ENCODE measurements around the gene PROM2.

PROM2 gene, protein sequence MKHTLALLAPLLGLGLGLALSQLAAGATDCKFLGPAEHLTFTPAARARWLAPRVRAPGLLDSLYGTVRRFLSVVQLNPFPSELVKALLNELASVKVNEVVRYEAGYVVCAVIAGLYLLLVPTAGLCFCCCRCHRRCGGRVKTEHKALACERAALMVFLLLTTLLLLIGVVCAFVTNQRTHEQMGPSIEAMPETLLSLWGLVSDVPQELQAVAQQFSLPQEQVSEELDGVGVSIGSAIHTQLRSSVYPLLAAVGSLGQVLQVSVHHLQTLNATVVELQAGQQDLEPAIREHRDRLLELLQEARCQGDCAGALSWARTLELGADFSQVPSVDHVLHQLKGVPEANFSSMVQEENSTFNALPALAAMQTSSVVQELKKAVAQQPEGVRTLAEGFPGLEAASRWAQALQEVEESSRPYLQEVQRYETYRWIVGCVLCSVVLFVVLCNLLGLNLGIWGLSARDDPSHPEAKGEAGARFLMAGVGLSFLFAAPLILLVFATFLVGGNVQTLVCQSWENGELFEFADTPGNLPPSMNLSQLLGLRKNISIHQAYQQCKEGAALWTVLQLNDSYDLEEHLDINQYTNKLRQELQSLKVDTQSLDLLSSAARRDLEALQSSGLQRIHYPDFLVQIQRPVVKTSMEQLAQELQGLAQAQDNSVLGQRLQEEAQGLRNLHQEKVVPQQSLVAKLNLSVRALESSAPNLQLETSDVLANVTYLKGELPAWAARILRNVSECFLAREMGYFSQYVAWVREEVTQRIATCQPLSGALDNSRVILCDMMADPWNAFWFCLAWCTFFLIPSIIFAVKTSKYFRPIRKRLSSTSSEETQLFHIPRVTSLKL

DNA sequence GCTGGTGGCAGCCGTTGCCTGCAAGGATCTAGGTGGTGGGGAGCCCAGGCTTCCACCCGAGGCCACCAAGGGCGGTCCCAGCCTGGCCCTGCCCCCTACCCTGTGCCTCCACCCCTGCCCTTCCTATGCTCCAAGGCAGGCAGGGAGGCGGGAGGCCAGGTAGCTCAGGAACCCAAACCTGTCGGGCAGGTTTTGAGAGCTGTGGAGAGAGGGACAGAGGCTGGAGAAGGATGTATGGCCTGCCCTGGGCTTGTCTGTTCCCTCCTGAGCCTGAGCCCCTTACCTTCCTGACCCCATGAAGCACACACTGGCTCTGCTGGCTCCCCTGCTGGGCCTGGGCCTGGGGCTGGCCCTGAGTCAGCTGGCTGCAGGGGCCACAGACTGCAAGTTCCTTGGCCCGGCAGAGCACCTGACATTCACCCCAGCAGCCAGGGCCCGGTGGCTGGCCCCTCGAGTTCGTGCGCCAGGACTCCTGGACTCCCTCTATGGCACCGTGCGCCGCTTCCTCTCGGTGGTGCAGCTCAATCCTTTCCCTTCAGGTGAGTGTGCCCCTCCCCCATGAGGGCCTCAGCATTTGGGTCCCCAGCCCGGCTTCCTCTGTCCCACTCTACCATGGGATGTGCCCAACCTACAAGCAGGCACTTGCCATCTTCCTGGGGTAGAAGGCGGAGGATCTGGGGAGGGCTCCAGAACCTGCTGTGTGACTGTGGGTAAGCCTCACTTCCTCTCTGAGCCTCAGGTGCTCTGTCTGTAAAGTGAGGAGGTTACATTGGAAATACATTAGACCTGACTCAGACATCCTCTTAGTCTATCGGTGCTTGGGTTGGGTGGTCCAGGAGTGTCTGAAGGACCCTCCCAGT lies at the start of gene PROM2:
Gene PROM2 (plus strand): TSS at position 159 of the 860 bp plus-strand sequence. CDS start 137 bp downstream, at position 296.
- in situ Hi-C loops (cut with HindIII; ENCODE audit: low sequenced_read_pairs), result no loop called here
- DNase-seq (ENCODE audit: low read depth), result no peak
- no peak for TF ChIP-seq CTCF (IDR thresholded peaks at IDR 0.05; ENCODE audit: low read depth, low read length, missing control alignments)
- H3K4me3 ChIP-seq (ENCODE audit: low read depth, low read length), result no peak within 1 kb of the TSS

GRCh38 chr2:95225658-95226057 lies 48.6 kb upstream of the PROM2 start:
- TF ChIP-seq CTCF (IDR thresholded peaks at IDR 0.05; ENCODE audit: low read depth, low read length, missing control alignments), result no peak
- in situ Hi-C loops (cut with HindIII; ENCODE audit: low sequenced_read_pairs), result no loop called here

DNA sequence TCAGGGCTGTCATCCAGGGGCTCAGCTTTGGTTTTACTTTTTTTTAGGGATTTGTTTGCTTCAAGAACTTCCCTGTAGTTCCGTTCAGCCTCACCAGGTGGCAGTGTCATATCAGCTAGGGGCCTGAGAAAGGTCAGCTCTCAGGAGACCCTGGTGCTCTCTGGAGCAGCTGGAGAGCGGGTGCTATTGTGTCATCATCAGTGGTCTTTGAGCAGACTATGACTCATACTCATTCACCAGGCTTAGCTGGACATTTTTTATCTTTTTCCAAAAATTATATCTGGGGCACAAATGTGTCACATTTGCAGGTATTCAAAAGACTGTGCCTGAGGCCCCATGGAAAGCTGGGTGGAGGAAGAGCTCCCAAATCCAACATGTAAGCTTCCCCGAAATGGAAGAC lies 42.5 kb upstream of the PROM2 start:
- no peak overlapping the region for H3K4me3 ChIP-seq (ENCODE audit: low read depth, low read length)
- DNase-seq (ENCODE audit: low read depth), result peak; percentile 58
- in situ Hi-C loops (cut with HindIII; ENCODE audit: low sequenced_read_pairs), result no loop called here
- peak; percentile 92 for TF ChIP-seq CTCF (IDR thresholded peaks at IDR 0.05; ENCODE audit: low read depth, low read length, missing control alignments)

More at GRCh38 chr2:95225658-95226057, 48.6 kb upstream of the PROM2 start:
- H3K4me3 ChIP-seq (ENCODE audit: low read depth, low read length), result no peak overlapping the region
- no peak for DNase-seq (ENCODE audit: low read depth)

DNA sequence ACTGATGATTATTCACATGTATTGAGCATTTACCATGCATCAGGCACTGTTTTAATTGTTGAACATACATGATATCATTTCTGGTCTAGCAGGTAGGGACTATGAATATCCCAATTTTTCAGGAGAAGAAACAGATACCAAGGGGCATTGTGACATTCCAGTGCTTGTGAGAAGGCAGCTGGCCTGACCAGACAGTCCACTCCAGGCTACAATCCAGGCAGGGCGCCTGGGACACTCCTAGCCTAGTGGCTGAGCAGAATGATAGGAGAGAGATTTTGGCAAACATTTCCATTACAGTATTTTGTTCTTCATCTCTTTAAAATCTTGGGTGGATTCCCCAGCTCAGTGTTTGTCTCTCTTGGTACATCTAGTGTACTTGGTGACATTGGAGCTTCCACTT lies 42.0 kb upstream of the PROM2 start:
- no peak overlapping the region for H3K4me3 ChIP-seq (ENCODE audit: low read depth, low read length)
- DNase-seq (ENCODE audit: low read depth), result no peak
- in situ Hi-C loops (cut with HindIII; ENCODE audit: low sequenced_read_pairs), result no loop called here
- no peak for TF ChIP-seq CTCF (IDR thresholded peaks at IDR 0.05; ENCODE audit: low read depth, low read length, missing control alignments)

- no peak for TF ChIP-seq CTCF (IDR thresholded peaks at IDR 0.05; ENCODE audit: low read depth, low read length, missing control alignments)
- DNase-seq (ENCODE audit: low read depth), result no peak
- no peak overlapping the region for H3K4me3 ChIP-seq (ENCODE audit: low read depth, low read length)
- in situ Hi-C loops (cut with HindIII; ENCODE audit: low sequenced_read_pairs), result no loop called here
Measured at GRCh38 chr2:95234286-95234785, 39.9 kb upstream of the PROM2 start.

- no peak for DNase-seq (ENCODE audit: low read depth)
- H3K4me3 ChIP-seq (ENCODE audit: low read depth, low read length), result no peak overlapping the region
- in situ Hi-C loops (cut with HindIII; ENCODE audit: low sequenced_read_pairs), result no loop called here
- TF ChIP-seq CTCF (IDR thresholded peaks at IDR 0.05; ENCODE audit: low read depth, low read length, missing control alignments), result no peak
Measured at GRCh38 chr2:95234816-95235215, 39.4 kb upstream of the PROM2 start.

Measured in astrocyte of the cerebellum (primary cell).